GM18868 (cell line): ENCODE data around the gene GNE.
A peak's percentile ranks its signal among the peaks of the same experiment; 100 is the strongest.
"Not testable (repeated sequence)": the region's sequence is repeated elsewhere in the genome, so short reads cannot be mapped to it uniquely, and the experiment has no call there.

Source experiments
- ATAC-seq: cut with Tn5 transposase; IDR thresholded peaks from one replicate; pipeline ENCODE4 v1.9.1; 2021; ENCODE audit warnings: mild to moderate bottlenecking, moderate library complexity; ENCODE audit not compliant: unreplicated experiment

Gene GNE

DNA sequence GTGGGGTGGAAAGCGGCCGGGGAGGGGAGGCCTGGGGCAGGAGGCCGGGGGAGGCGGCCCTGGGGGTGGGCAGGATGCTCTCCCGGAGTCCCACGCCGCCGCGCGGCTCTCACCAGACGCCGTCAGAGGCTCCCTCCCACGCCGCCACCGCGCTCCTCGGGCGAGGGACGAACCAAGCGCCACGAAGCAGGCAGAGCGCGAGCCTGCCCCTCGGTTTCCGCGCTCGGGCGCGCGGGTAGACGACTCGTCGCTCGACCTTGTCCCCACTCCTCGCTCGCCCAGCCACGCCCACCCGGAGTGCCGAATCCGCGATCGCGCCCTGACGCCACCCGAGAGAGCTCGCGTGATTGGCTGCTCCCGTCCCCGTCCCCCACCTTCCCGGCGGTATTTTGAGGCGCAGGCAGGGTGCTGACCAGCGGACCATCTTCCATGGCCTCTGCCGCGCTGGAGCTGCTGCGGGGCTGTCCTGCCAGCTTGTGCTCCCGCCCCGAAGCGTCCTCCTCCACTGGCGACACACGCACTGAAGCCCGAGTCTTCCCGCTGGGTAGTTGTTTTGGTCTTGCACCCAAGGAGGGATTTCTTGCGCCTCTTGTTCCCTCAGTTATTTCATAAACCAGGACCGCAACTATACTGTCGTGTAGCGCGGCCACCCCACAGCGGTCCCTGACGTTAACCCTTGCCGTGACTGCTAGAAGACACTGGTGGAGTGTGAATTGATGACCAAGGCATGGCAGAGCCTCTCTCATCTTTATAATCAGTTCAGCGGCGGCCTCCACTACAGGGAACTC is at the start of gene GNE:
TSS of gene GNE (minus strand) at position 241 of the 788 bp plus-strand sequence. CDS start 9,093 bp downstream, outside the sequence.
- ATAC-seq = peak; percentile 89

- no peak for ATAC-seq
Observed at GRCh38 chr9:36306471-36307306, 48.4 kb upstream of the GNE start.

GRCh38 chr9:36304366-36304765 is 46.1 kb upstream of the GNE start:
- ATAC-seq = not testable (repeated sequence)

DNA sequence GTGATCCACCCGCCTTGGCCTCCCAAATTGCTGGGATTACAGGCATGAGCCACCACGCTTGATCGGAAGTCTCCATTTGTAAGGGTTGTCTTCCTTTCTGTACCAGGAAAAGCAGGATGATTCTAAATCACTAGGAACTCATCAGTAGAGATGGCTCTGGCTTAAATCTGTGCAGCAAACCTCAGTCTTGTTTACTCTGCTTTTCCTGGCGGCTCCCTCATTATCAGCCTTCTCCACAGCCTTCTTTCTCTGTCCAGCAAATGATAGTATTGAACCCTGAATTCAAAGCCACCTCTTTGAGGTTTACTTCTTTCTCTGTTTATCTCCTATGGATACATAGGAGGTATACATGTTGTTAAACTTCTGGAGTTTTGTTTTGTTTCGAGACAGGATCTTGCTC is 43.0 kb upstream of the GNE start:
- no peak for ATAC-seq

- no peak for ATAC-seq
Observed at GRCh38 chr9:36298566-36298965, 40.3 kb upstream of the GNE start.

- ATAC-seq = no peak
Observed at GRCh38 chr9:36297798-36298197, 39.5 kb upstream of the GNE start.

- ATAC-seq = not testable (repeated sequence)
Observed at GRCh38 chr9:36294996-36295395, 36.7 kb upstream of the GNE start.

DNA sequence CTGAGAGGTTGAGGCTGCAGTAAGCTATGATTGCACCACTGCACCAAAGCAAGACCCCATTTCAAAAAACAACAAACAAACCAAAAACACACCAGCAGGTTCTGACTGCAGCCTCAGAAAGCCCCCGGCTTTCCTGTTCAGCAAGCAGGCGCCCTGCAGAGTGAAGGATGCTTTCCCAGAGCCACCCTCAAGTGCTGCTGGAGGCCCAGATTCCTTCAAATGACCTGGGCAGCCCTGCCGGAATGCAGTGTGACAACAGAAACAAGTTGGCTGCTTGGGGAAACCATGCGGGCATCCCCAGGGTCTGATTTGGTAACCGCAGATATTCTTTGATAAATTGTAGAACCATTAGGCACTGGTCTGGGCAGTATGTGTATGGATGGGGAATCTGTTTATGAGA is 35.7 kb upstream of the GNE start:
- ATAC-seq = no peak

GRCh38 chr9:36293171-36293570 is 34.9 kb upstream of the GNE start:
- no peak for ATAC-seq

DNA sequence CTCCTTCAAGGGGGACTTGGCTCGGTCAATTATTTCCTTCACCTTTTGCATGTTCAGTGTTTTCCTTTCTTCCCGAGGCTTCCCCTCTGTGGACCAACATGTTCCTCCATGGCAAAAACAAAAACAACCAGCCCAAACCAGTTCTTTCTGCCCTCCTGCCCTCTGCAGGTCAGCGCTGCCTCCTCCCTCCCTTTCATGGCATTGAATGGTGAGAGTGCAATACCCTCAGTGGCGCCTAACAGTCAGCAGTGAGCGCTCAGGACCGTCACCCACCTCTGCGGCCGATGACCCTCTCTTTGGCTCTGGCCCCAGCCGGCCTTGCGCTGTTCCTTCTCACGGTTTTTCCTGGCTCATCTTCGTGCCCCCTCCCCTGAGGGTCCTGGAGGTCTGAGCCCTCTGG is 34.4 kb upstream of the GNE start:
- no peak for ATAC-seq

GRCh38 chr9:36290996-36291395 is 32.7 kb upstream of the GNE start:
- ATAC-seq = no peak

GRCh38 chr9:36289836-36290435 is 31.7 kb upstream of the GNE start:
- ATAC-seq = no peak

DNA sequence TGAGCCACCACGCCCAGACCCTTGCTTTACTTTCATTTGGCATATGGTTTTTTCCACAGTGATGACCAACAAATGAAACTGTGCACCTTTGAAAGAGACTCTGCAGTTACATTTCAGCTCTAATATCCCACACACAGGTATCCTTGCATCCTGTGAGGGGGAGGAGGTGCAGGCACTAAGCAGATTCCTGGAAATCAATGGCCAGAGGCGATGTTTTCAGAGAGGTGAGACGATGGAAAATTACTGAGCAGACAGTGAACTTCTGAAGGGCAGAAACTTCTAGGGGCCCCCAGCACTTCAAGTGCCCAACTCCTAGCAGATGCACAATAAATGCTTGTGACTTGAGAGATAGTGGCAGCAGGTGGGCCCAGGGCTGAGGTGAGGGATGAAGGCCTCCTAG is 29.8 kb upstream of the GNE start:
- ATAC-seq = no peak

DNA sequence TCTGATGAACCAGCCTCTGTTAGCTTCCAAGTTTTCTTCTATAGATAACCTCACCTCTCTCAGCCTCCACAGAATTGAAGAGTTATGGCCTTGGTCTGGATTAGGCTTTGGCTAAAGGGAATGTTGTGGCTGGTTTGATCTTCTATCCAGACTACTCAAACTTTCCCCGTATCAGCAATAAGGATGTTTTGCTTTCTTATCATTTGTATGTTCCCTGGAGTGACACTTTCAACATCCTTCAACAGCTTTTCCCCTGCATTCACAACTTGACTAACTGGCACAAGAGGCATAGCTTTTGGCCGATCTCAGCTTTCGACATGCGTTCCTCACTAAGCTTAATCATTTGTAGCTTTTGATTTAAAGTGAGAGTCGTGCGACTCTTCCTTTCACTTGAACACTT is 28.1 kb upstream of the GNE start:
- ATAC-seq = no peak

GRCh38 chr9:36284226-36284625 is 26.0 kb upstream of the GNE start:
- no peak for ATAC-seq

- no peak for ATAC-seq
Observed at GRCh38 chr9:36282275-36282674, 24.0 kb upstream of the GNE start.

GRCh38 chr9:36280989-36281388 is 22.7 kb upstream of the GNE start:
- no peak for ATAC-seq

DNA sequence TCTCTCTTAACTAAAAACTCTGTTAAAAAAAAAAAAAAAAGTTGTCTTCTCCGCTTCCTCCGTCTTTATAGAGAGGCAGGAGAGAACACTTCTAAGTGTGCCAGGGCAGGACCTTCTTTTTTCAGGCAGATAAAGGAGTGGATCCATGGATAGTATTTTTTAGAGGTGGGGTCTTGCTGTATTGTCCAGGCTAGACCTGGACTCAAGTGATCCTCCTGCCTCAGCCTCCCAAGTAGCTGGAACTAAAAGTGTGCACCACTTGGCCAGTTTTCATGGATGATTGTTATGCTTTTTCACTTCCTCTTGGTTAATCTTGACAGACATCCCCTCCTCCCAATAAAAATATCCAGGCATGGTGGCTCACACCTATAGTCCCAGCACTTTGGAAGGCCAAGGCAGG is 20.0 kb upstream of the GNE start:
- ATAC-seq = no peak

GRCh38 chr9:36276781-36277181 is 18.5 kb upstream of the GNE start:
- no peak for ATAC-seq

DNA sequence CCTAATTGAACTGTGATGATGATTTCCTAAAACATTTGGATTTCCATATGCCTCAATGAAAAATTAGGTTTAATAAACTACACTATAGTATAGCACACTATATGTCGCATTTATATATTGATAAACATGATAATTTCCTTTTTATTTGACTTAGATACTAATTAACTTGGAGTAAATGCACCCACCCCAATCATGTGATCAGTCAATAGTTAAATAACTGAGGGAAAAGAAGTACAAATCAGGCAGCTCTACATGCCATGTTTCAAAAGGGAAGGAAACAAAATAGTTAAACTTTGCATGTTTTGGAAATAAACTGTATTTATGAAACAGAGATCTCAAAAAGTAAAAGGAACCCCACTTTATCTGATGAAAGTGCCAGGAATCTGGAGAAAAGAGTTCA is 18.0 kb upstream of the GNE start:
- ATAC-seq = no peak

DNA sequence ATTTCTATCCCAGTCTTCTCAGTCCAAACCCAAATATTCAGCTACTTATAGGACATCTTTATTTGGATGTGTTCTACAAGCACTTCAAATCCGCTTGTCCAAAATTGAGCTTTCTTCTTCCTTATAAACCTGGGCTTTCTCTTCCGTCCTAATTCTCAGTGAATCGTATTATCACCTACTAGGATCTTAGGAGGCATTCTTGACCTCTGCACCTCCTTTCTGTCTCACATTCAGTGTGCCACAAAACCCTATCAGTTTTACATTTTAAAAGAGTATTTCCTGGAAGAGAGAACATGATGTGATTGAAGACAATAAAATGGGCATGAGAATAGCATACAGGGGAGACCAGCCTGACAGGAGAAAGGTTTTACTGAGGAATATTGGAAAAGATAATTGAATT is 16.8 kb upstream of the GNE start:
- no peak for ATAC-seq

- ATAC-seq = not testable (repeated sequence)
Observed at GRCh38 chr9:36273354-36273753, 15.1 kb upstream of the GNE start.
